Measurements from ENCODE around the gene NOP9. TPM values are rescaled to one million over a fixed set of nuclear protein-coding genes. Genes with fewer than 3 reads are reported as not detected.

NOP9 gene
- total RNA-seq, 1 donor from 2014 or later, result 22.4 TPM

GRCh38 chr14:24332268-24332993 is 32.8 kb downstream of the NOP9 start:
- H3K9ac ChIP-seq (ENCODE audit: low read depth in 1 of 3, low read length in 3 of 3), result peak overlapping the region in 2 of 3 donors; percentile 20 to 40
- peaks cover 38 to 65% (median 55%) of the 10 kb centered on the region in 3 donors for H3K27me3 ChIP-seq (ENCODE audit: control insufficient read depth in 3 of 3, insufficient read depth in 3 of 3, low read length in 3 of 3)
- peaks cover 25 to 49% (median 27%) of the 10 kb centered on the region in 3 donors for H3K4me1 ChIP-seq (ENCODE audit: control insufficient read depth in 3 of 3, insufficient read depth in 3 of 3, low read length in 3 of 3)

GRCh38 chr14:24334431-24335291 is 35.0 kb downstream of the NOP9 start, which contains the start of gene ADCY4:
TSS of gene ADCY4 (minus strand) at chr14:24335071. CDS start at chr14:24334652, 419 bp downstream.
- Histone ChIP-seq H3K9ac (ENCODE audit: low read depth in 1 of 3, low read length in 3 of 3) (peak within 1 kb of the TSS; percentile 57 to 74 (median 67)), H3K27ac (ENCODE audit: low read depth, low read length) (peak within 1 kb of the TSS; percentile 80), H3K36me3 (ENCODE audit: control insufficient read depth in 3 of 3, insufficient read depth in 3 of 3, low read length in 3 of 3) (peaks cover 0 to 7% (median 4%) of the 10 kb centered on the region in 3 donors), H3K27me3 (ENCODE audit: control insufficient read depth in 3 of 3, insufficient read depth in 3 of 3, low read length in 3 of 3) (peaks cover 55 to 86% (median 73%) of the 10 kb centered on the region in 3 donors), H3K4me1 (ENCODE audit: control insufficient read depth in 3 of 3, insufficient read depth in 3 of 3, low read length in 3 of 3) (peaks cover 29 to 41% (median 38%) of the 10 kb centered on the region in 3 donors), H3K9me3 (ENCODE audit: control insufficient read depth in 3 of 3, low read length in 3 of 3) (no peaks in the 10 kb centered on the region), H3K4me3 (ENCODE audit: low read length in 3 of 3) (peak within 1 kb of the TSS; percentile 56 to 67 (median 67))

More at GRCh38 chr14:24332268-24332993, 32.8 kb downstream of the NOP9 start:
- H3K9me3 ChIP-seq (ENCODE audit: control insufficient read depth in 3 of 3, low read length in 3 of 3), result no peaks in the 10 kb centered on the region
- H3K36me3 ChIP-seq (ENCODE audit: control insufficient read depth in 3 of 3, insufficient read depth in 3 of 3, low read length in 3 of 3), result peaks cover 0 to 7% (median 4%) of the 10 kb centered on the region in 3 donors
- no peak overlapping the region for H3K27ac ChIP-seq (ENCODE audit: low read depth, low read length)
- H3K4me3 ChIP-seq (ENCODE audit: low read length in 3 of 3), result peak overlapping the region; percentile 42 to 67 (median 60)

- H3K27ac ChIP-seq (ENCODE audit: low read depth, low read length), result peak overlapping the region; percentile 80
- H3K27me3 ChIP-seq (ENCODE audit: control insufficient read depth in 3 of 3, insufficient read depth in 3 of 3, low read length in 3 of 3), result peaks cover 55 to 86% (median 80%) of the 10 kb centered on the region in 3 donors
- H3K9me3 ChIP-seq (ENCODE audit: control insufficient read depth in 3 of 3, low read length in 3 of 3), result no peaks in the 10 kb centered on the region
- peak overlapping the region in 2 of 3 donors; percentile 67 for H3K4me3 ChIP-seq (ENCODE audit: low read length in 3 of 3)
- H3K36me3 ChIP-seq (ENCODE audit: control insufficient read depth in 3 of 3, insufficient read depth in 3 of 3, low read length in 3 of 3), result peaks cover 0 to 7% (median 2%) of the 10 kb centered on the region in 3 donors
- H3K9ac ChIP-seq (ENCODE audit: low read depth in 1 of 3, low read length in 3 of 3), result peak overlapping the region in 1 of 3 donors; percentile 67
- H3K4me1 ChIP-seq (ENCODE audit: control insufficient read depth in 3 of 3, insufficient read depth in 3 of 3, low read length in 3 of 3), result peaks cover 29 to 47% (median 34%) of the 10 kb centered on the region in 3 donors
Measured at GRCh38 chr14:24335461-24336171, 36.0 kb downstream of the NOP9 start.

- H3K9ac ChIP-seq (ENCODE audit: low read depth in 1 of 3, low read length in 3 of 3), result no peak overlapping the region
- H3K36me3 ChIP-seq (ENCODE audit: control insufficient read depth in 3 of 3, insufficient read depth in 3 of 3, low read length in 3 of 3), result peaks cover 0 to 7% (median 2%) of the 10 kb centered on the region in 3 donors
- peaks cover 51 to 72% (median 64%) of the 10 kb centered on the region in 3 donors for H3K27me3 ChIP-seq (ENCODE audit: control insufficient read depth in 3 of 3, insufficient read depth in 3 of 3, low read length in 3 of 3)
- H3K4me1 ChIP-seq (ENCODE audit: control insufficient read depth in 3 of 3, insufficient read depth in 3 of 3, low read length in 3 of 3), result peaks cover 25 to 41% (median 27%) of the 10 kb centered on the region in 3 donors
- H3K27ac ChIP-seq (ENCODE audit: low read depth, low read length), result no peak overlapping the region
- H3K9me3 ChIP-seq (ENCODE audit: control insufficient read depth in 3 of 3, low read length in 3 of 3), result no peaks in the 10 kb centered on the region
- no peak overlapping the region for H3K4me3 ChIP-seq (ENCODE audit: low read length in 3 of 3)
Measured at GRCh38 chr14:24337144-24337823, 37.6 kb downstream of the NOP9 start.

- peaks cover 0 to 7% (median 2%) of the 10 kb centered on the region in 3 donors for H3K36me3 ChIP-seq (ENCODE audit: control insufficient read depth in 3 of 3, insufficient read depth in 3 of 3, low read length in 3 of 3)
- H3K4me3 ChIP-seq (ENCODE audit: low read length in 3 of 3), result no peak overlapping the region
- H3K27me3 ChIP-seq (ENCODE audit: control insufficient read depth in 3 of 3, insufficient read depth in 3 of 3, low read length in 3 of 3), result peaks cover 46 to 66% (median 59%) of the 10 kb centered on the region in 3 donors
- no peak overlapping the region for H3K27ac ChIP-seq (ENCODE audit: low read depth, low read length)
- no peaks in the 10 kb centered on the region for H3K9me3 ChIP-seq (ENCODE audit: control insufficient read depth in 3 of 3, low read length in 3 of 3)
- no peak overlapping the region for H3K9ac ChIP-seq (ENCODE audit: low read depth in 1 of 3, low read length in 3 of 3)
- peaks cover 20 to 36% (median 22%) of the 10 kb centered on the region in 3 donors for H3K4me1 ChIP-seq (ENCODE audit: control insufficient read depth in 3 of 3, insufficient read depth in 3 of 3, low read length in 3 of 3)
Measured at GRCh38 chr14:24337824-24338175, 38.1 kb downstream of the NOP9 start.

GRCh38 chr14:24338843-24339242 is 39.2 kb downstream of the NOP9 start:
- H3K36me3 ChIP-seq (ENCODE audit: control insufficient read depth in 3 of 3, insufficient read depth in 3 of 3, low read length in 3 of 3), result peaks cover 0 to 7% (median 2%) of the 10 kb centered on the region in 3 donors
- peak overlapping the region in 2 of 3 donors; percentile 17 to 45 for H3K9ac ChIP-seq (ENCODE audit: low read depth in 1 of 3, low read length in 3 of 3)
- H3K4me3 ChIP-seq (ENCODE audit: low read length in 3 of 3), result peak overlapping the region; percentile 54 to 78 (median 68)
- H3K4me1 ChIP-seq (ENCODE audit: control insufficient read depth in 3 of 3, insufficient read depth in 3 of 3, low read length in 3 of 3), result peaks cover 14 to 28% (median 17%) of the 10 kb centered on the region in 3 donors
- H3K9me3 ChIP-seq (ENCODE audit: control insufficient read depth in 3 of 3, low read length in 3 of 3), result no peaks in the 10 kb centered on the region
- H3K27ac ChIP-seq (ENCODE audit: low read depth, low read length), result no peak overlapping the region
- H3K27me3 ChIP-seq (ENCODE audit: control insufficient read depth in 3 of 3, insufficient read depth in 3 of 3, low read length in 3 of 3), result peaks cover 40 to 57% (median 51%) of the 10 kb centered on the region in 3 donors

- peak within 1 kb of the TSS; percentile 54 to 78 (median 68) for H3K4me3 ChIP-seq (ENCODE audit: low read length in 3 of 3)
- peak within 1 kb of the TSS; percentile 17 to 45 (median 33) for H3K9ac ChIP-seq (ENCODE audit: low read depth in 1 of 3, low read length in 3 of 3)
- peaks cover 11 to 24% (median 14%) of the 10 kb centered on the region in 3 donors for H3K4me1 ChIP-seq (ENCODE audit: control insufficient read depth in 3 of 3, insufficient read depth in 3 of 3, low read length in 3 of 3)
- peaks cover 0 to 7% (median 2%) of the 10 kb centered on the region in 3 donors for H3K36me3 ChIP-seq (ENCODE audit: control insufficient read depth in 3 of 3, insufficient read depth in 3 of 3, low read length in 3 of 3)
- peak within 1 kb of the TSS; percentile 48 for H3K27ac ChIP-seq (ENCODE audit: low read depth, low read length)
- H3K27me3 ChIP-seq (ENCODE audit: control insufficient read depth in 3 of 3, insufficient read depth in 3 of 3, low read length in 3 of 3), result peaks cover 33 to 50% (median 44%) of the 10 kb centered on the region in 3 donors
- H3K9me3 ChIP-seq (ENCODE audit: control insufficient read depth in 3 of 3, low read length in 3 of 3), result no peaks in the 10 kb centered on the region
Measured at GRCh38 chr14:24339284-24340151, 39.9 kb downstream of the NOP9 start, which contains the start of gene RIPK3. TSS of gene RIPK3 (minus strand) at chr14:24339991. CDS start at chr14:24339826, 165 bp downstream.

- H3K27ac ChIP-seq (ENCODE audit: low read depth, low read length), result no peak overlapping the region
- H3K4me1 ChIP-seq (ENCODE audit: control insufficient read depth in 3 of 3, insufficient read depth in 3 of 3, low read length in 3 of 3), result peaks cover 6 to 19% (median 9%) of the 10 kb centered on the region in 3 donors
- no peak overlapping the region for H3K4me3 ChIP-seq (ENCODE audit: low read length in 3 of 3)
- peaks cover 0 to 7% (median 2%) of the 10 kb centered on the region in 3 donors for H3K36me3 ChIP-seq (ENCODE audit: control insufficient read depth in 3 of 3, insufficient read depth in 3 of 3, low read length in 3 of 3)
- no peak overlapping the region for H3K9ac ChIP-seq (ENCODE audit: low read depth in 1 of 3, low read length in 3 of 3)
- no peaks in the 10 kb centered on the region for H3K9me3 ChIP-seq (ENCODE audit: control insufficient read depth in 3 of 3, low read length in 3 of 3)
- peaks cover 22 to 41% (median 39%) of the 10 kb centered on the region in 3 donors for H3K27me3 ChIP-seq (ENCODE audit: control insufficient read depth in 3 of 3, insufficient read depth in 3 of 3, low read length in 3 of 3)
Measured at GRCh38 chr14:24340606-24341005, 41.0 kb downstream of the NOP9 start.

All from skeletal muscle tissue (tissue), 4 donors.